HCT116 (cell line): ENCODE data around the gene MAP3K6. TPM values are rescaled to one million over a fixed set of nuclear protein-coding genes. Genes with fewer than 3 reads are reported as not detected.
"Not testable (repeated sequence)": the region's sequence is repeated elsewhere in the genome, so short reads cannot be mapped to it uniquely, and the experiment has no call there.

Experiments used
- ATAC-seq: fragments of 200-7000 bp; cut with Tn5 transposase; 2 replicates; pipeline ENCODE4 v1.9.1; 2020; ENCODE audit warnings: mild to moderate bottlenecking, moderate library complexity
- BruUV-seq: library from RNA; stranded (reverse); fragments of 400-500 nt; replicated peaks from 2 replicates; lab custom pipeline; 2021; lab: Mats Ljungman, UMichigan
- CTCF ChIA-PET: fragments of 300-600 bp; sonication (Branson Sonifier 250); formaldehyde crosslinking; loops from one replicate; lab custom pipeline; 2021; ENCODE audit warnings: antibody characterized with exemption; lab: Charles Lee
- POLR2A ChIA-PET: fragments of 300-600, 350-600 bp; sonication (Branson Sonifier 250); formaldehyde crosslinking; loops from one replicate; lab custom pipeline; 2021; ENCODE audit warnings: antibody characterized with exemption; lab: Charles Lee
- RAD21 ChIA-PET, 2 experiments: fragments of 300-600 bp; sonication (Branson Sonifier 250); formaldehyde crosslinking; loops; one replicate each; lab custom pipeline; 2023; ENCODE audit warnings: low total read pairs in 2 of 2; ENCODE audit not compliant: uncharacterized antibody in 2 of 2, unreplicated experiment in 2 of 2, low non-redundant PET in 1 of 2; lab: Charles Lee
- DNase-seq: peaks from one replicate; pipeline ENCODE4 v3.0.0-alpha.2; 2010; ENCODE audit warnings: low read depth, low spot score
- H2AFZ ChIP-seq: fragments of 200-600 bp; shearing (Covaris generic), sonication (generic); 2 replicates; pipeline ENCODE4 v1.6.1; 2017; ENCODE audit warnings: low read depth, mixed run types, mixed read lengths, antibody characterized with exemption, low read length; ENCODE audit not compliant: poor library complexity, severe bottlenecking
- H3K27ac ChIP-seq: 2 replicates; pipeline ENCODE4 v1.5.1; 2012; ENCODE audit warnings: low read depth, low read length
- H3K27me3 ChIP-seq: fragments of 200-600 bp; sonication (generic); 2 replicates; pipeline ENCODE4 v1.6.1; 2016; ENCODE audit warnings: mixed run types, low read length, mixed read lengths; ENCODE audit not compliant: insufficient read depth
- H3K36me3 ChIP-seq, 2 experiments: fragments of 200-500 bp in 1 of 2; fragments of 200-600 bp in 1 of 2; sonication (Bioruptor generic) in 1 of 2; sonication (generic) in 1 of 2; 2 replicates each; pipeline versions ENCODE4 v1.5.1 to v1.6.1; 2014 to 2016; ENCODE audit warnings: low read length in 2 of 2, inconsistent platforms in 1 of 2, mixed read lengths in 1 of 2, mixed run types in 1 of 2; ENCODE audit not compliant: insufficient read depth in 2 of 2, control insufficient read depth in 1 of 2
- H3K4me1 ChIP-seq, 2 experiments: fragments of 200-600 bp in 1 of 2; sonication (generic) in 1 of 2; 2 replicates each; pipeline versions ENCODE4 v1.5.1 to v1.6.1; 2012 to 2017; ENCODE audit warnings: low read length in 2 of 2, inconsistent platforms in 1 of 2, mild to moderate bottlenecking in 1 of 2, mixed read lengths in 1 of 2, mixed run types in 1 of 2, moderate library complexity in 1 of 2; ENCODE audit not compliant: insufficient read depth in 2 of 2, control insufficient read depth in 1 of 2
- H3K4me2 ChIP-seq: fragments of 200-600 bp; sonication (generic); 2 replicates; pipeline ENCODE4 v1.6.1; 2017; ENCODE audit warnings: mixed run types, low read length, mixed read lengths
- H3K4me3 ChIP-seq, 2 experiments: fragments of 200-600 bp in 1 of 2; sonication (generic) in 1 of 2; replicated peaks in 1 of 2; 2 replicates each; pipeline ENCODE4 v1.5.1; 2011 to 2016; ENCODE audit warnings: low read length in 2 of 2, control low read depth in 1 of 2, low read depth in 1 of 2, mild to moderate bottlenecking in 1 of 2, mixed read lengths in 1 of 2, mixed run types in 1 of 2
- H3K79me2 ChIP-seq: fragments of 200-600 bp; sonication (generic); 2 replicates; pipeline ENCODE4 v1.6.1; 2017; ENCODE audit warnings: mild to moderate bottlenecking, mixed run types, low read length, moderate library complexity, mixed read lengths; ENCODE audit not compliant: insufficient read depth
- H3K9ac ChIP-seq: fragments of 200-600 bp; sonication (generic); 2 replicates; pipeline ENCODE4 v1.6.1; 2016; ENCODE audit warnings: low read length, mixed read lengths
- H3K9me2 ChIP-seq: fragments of 200-600 bp; sonication (generic), shearing (Covaris generic); 2 replicates; pipeline ENCODE4 v1.6.1; 2017; ENCODE audit warnings: mixed run types, mild to moderate bottlenecking, moderate library complexity; ENCODE audit not compliant: insufficient read depth
- H3K9me3 ChIP-seq, 2 experiments: fragments of 200-500 bp in 1 of 2; fragments of 200-600 bp in 1 of 2; sonication (Bioruptor generic) in 1 of 2; sonication (generic) in 1 of 2; 2 replicates each; pipeline ENCODE4 v1.6.1; 2014 to 2017; ENCODE audit warnings: low read length in 2 of 2, mixed read lengths in 2 of 2, inconsistent platforms in 1 of 2, low read depth in 1 of 2, mild to moderate bottlenecking in 1 of 2, mixed run types in 1 of 2, moderate library complexity in 1 of 2; ENCODE audit not compliant: control insufficient read depth in 1 of 2, insufficient read depth in 1 of 2
- H4K20me1 ChIP-seq: fragments of 200-600 bp; sonication (generic), shearing (Covaris generic); 2 replicates; pipeline ENCODE4 v1.6.1; 2017; ENCODE audit warnings: mixed run types, mild to moderate bottlenecking, moderate library complexity; ENCODE audit not compliant: insufficient read depth
- CEBPB ChIP-seq: IDR thresholded peaks from 2 replicates; pipeline ENCODE4 v1.6.1; 2012; ENCODE audit warnings: low read depth
- EZH2 ChIP-seq: fragments of 200-600 bp; sonication (generic); IDR thresholded peaks from 2 replicates; pipeline ENCODE4 v1.6.1; 2017; ENCODE audit warnings: antibody characterized with exemption, mixed run types
- POLR2A ChIP-seq: IDR thresholded peaks from 2 replicates; pipeline ENCODE4 v1.7.0; 2011; ENCODE audit warnings: borderline replicate concordance; ENCODE audit not compliant: insufficient read depth, insufficient read length; ENCODE audit errors: extremely low read depth
- RAD21 ChIP-seq: IDR thresholded peaks from 2 replicates; pipeline ENCODE4 v1.6.1; 2012; ENCODE audit warnings: low read depth, mild to moderate bottlenecking
- SP1 ChIP-seq: IDR thresholded peaks from 2 replicates; pipeline ENCODE4 v1.6.1; 2012; ENCODE audit warnings: low read depth
- SRF ChIP-seq: IDR thresholded peaks from 2 replicates; pipeline ENCODE4 v1.6.1; 2012; ENCODE audit warnings: low read depth
- YY1 ChIP-seq: IDR thresholded peaks from 2 replicates; pipeline ENCODE4 v1.6.1; 2011; ENCODE audit warnings: low read length, low read depth, moderate library complexity, mild to moderate bottlenecking; ENCODE audit not compliant: insufficient replicate concordance; ENCODE audit errors: extremely low read depth
- intact Hi-C: fragments of 100-400 bp; cut with micrococcal nuclease; formaldehyde crosslinking; loops from 2 replicates; pipeline ENCODE4 v1.10.0; 2022
- total RNA-seq: library from RNA; stranded (reverse); gene quantifications from one replicate; pipeline ENCODE4 v1.2.1, GENCODE V29; 2021; ENCODE audit not compliant: unreplicated experiment
- TF ChIP-seq, protein P1 (sequence below): IDR thresholded peaks from 2 replicates; pipeline ENCODE4 v1.6.1; 2012
- TF ChIP-seq, protein P2 (sequence below): IDR thresholded peaks from 2 replicates; pipeline ENCODE4 v1.6.1; 2012; ENCODE audit warnings: low read depth
- TF ChIP-seq, protein P3 (sequence below): IDR thresholded peaks from 2 replicates; pipeline ENCODE4 v1.6.1; 2012

MAP3K6 gene
- total RNA-seq, 1 experiment from 2014 or later: 30.2 TPM

DNA sequence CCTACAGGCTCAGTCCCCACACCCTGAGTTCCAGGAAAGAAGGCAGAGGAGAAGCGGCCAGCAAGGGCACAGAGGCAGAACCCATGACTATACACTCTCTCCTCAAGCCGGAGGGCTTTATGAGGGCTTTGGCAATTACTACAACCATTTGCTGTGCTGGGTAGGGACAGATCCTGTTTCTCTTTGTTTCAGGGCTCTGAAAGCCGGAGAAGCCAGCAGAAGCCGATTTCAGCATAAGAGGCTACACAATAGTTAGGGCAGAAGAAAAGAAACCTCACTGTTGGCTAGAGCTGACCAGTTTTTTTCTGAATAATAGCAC is 39.6 kb upstream of the MAP3K6 start:
- Histone ChIP-seq H3K9me3 (no peaks in the 10 kb centered on the region), H3K4me2 (no peak overlapping the region), H3K36me3 (peaks cover 15 to 17% of the 10 kb centered on the region in 2 experiments), H3K9ac (no peak overlapping the region), H3K27ac (no peak overlapping the region), H3K9me2 (no peaks in the 10 kb centered on the region), H3K4me1 (peaks cover 0 to 10% of the 10 kb centered on the region in 2 experiments; a peak in 1 of 4 replicates), H3K27me3 (no peaks in the 10 kb centered on the region), H3K4me3 (no peak overlapping the region), H3K79me2 (no peaks in the 10 kb centered on the region), H2AFZ (no peak overlapping the region), H4K20me1 (no peaks in the 10 kb centered on the region)
- ChIA-PET POLR2A (no interaction called here), RAD21 (no interaction called here), CTCF (no interaction called here)
- BruUV-seq: no TSS peak
- intact Hi-C loops: no loop called here
- no peak for DNase-seq
- TF ChIP-seq, protein P1, sequence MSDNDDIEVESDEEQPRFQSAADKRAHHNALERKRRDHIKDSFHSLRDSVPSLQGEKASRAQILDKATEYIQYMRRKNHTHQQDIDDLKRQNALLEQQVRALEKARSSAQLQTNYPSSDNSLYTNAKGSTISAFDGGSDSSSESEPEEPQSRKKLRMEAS: no peak
- TF ChIP-seq, protein P2, sequence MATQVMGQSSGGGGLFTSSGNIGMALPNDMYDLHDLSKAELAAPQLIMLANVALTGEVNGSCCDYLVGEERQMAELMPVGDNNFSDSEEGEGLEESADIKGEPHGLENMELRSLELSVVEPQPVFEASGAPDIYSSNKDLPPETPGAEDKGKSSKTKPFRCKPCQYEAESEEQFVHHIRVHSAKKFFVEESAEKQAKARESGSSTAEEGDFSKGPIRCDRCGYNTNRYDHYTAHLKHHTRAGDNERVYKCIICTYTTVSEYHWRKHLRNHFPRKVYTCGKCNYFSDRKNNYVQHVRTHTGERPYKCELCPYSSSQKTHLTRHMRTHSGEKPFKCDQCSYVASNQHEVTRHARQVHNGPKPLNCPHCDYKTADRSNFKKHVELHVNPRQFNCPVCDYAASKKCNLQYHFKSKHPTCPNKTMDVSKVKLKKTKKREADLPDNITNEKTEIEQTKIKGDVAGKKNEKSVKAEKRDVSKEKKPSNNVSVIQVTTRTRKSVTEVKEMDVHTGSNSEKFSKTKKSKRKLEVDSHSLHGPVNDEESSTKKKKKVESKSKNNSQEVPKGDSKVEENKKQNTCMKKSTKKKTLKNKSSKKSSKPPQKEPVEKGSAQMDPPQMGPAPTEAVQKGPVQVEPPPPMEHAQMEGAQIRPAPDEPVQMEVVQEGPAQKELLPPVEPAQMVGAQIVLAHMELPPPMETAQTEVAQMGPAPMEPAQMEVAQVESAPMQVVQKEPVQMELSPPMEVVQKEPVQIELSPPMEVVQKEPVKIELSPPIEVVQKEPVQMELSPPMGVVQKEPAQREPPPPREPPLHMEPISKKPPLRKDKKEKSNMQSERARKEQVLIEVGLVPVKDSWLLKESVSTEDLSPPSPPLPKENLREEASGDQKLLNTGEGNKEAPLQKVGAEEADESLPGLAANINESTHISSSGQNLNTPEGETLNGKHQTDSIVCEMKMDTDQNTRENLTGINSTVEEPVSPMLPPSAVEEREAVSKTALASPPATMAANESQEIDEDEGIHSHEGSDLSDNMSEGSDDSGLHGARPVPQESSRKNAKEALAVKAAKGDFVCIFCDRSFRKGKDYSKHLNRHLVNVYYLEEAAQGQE: no peak
- TF ChIP-seq POLR2A (no peak), YY1 (no peak), SRF (no peak), SP1 (no peak), RAD21 (no peak), EZH2 (no peak), CEBPB (no peak)
- TF ChIP-seq, protein P3, sequence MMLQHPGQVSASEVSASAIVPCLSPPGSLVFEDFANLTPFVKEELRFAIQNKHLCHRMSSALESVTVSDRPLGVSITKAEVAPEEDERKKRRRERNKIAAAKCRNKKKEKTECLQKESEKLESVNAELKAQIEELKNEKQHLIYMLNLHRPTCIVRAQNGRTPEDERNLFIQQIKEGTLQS: no peak
- TF ChIP-seq, all 23 proteins: peak for 0
- no peak for ATAC-seq

DNA sequence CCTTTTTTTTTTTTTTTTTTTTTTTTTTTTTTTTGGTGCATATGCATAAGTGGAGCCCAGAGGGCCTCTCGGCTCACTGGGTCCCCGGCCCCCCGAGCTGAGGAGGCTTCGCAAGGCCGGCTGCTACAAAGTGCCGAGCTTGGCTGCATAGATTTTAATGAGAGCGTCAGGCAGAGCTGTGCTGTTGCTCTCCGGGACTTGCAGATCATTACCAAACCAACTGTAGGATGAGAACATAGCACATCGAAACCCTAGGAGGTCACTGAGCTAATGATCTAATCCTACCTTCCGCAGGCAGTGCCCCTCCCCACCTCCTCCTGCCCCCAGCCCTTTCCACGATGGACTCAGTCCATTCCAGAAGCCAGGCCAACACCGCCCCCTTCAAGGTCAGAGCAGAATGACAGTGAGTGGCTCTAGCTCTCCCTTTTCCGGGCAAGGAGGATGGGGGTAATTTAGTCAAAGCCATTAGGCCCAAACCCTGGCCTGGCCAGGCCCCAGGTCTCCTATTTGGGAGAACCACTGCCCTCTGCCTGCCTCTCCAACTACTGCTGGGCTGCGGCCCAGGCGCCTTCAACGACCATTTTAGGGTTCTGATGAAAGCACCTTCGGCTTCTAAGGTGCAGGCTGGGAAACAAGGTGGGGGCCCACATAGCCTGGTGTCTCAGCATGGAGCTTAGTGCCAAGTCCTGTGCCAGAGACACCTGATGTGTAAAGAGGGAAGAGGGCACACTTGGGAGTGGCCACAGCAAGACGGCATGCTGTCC is 39.0 kb upstream of the MAP3K6 start:
- H3K79me2 ChIP-seq, H3K4me2 ChIP-seq, POLR2A ChIA-PET, H3K27ac ChIP-seq, H3K9me3 ChIP-seq, H2AFZ ChIP-seq, H3K4me3 ChIP-seq, BruUV-seq, CTCF ChIA-PET, DNase-seq, H3K27me3 ChIP-seq, intact Hi-C loops, H3K9me2 ChIP-seq, H3K9ac ChIP-seq, H4K20me1 ChIP-seq: not testable (repeated sequence)
- RAD21 ChIA-PET: interaction anchor here in 1 of 2 experiments (0.6 kb wide), 1 partner anchor 62 kb away, joined by 5 read pairs; no protein-coding TSS in a partner anchor
- ATAC-seq: 0 out of 2 replicates have a peak, but pooled peaks have one; percentile 10
- Histone ChIP-seq H3K36me3 (peaks cover 13% of the 10 kb centered on the region in 2 experiments), H3K4me1 (peaks cover 0 to 10% of the 10 kb centered on the region in 2 experiments; a peak in 1 of 4 replicates)
